Measurements from ENCODE around the gene SPATA6L. TPM values are rescaled to one million over a fixed set of nuclear protein-coding genes. Genes with fewer than 3 reads are reported as not detected.

Gene SPATA6L
- total RNA-seq, 1 donor from 2014 or later, result 0.53 TPM

DNA sequence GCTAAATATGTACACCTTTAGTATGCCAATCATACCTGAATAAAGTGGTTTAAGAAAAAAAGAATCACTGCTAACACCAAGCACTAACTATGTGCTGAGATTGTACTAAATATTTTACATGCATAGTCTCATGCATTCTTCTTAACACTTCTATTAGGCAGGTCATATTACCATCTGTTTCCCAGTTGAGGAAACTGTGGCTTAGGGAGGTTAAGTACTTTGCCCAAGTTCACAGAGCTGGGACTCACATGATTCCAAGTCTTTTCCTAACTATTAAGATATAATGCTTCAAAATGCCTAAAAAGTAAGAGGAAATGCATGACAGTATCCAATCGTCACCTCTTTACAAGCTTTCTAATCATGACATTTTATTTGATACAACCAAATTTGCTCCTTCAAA is 73.4 kb downstream of the SPATA6L start:
- intact Hi-C loops (cut with micrococcal nuclease), result no loop called here
- no peak for ATAC-seq (ENCODE audit: low read depth)
- CTCF ChIA-PET, result no interaction called here

GRCh38 chr9:4592295-4592694 is 74.0 kb downstream of the SPATA6L start:
- intact Hi-C loops (cut with micrococcal nuclease), result no loop called here
- ChIA-PET CTCF (no interaction called here), POLR2A (no interaction called here)
- TF ChIP-seq, protein P1, sequence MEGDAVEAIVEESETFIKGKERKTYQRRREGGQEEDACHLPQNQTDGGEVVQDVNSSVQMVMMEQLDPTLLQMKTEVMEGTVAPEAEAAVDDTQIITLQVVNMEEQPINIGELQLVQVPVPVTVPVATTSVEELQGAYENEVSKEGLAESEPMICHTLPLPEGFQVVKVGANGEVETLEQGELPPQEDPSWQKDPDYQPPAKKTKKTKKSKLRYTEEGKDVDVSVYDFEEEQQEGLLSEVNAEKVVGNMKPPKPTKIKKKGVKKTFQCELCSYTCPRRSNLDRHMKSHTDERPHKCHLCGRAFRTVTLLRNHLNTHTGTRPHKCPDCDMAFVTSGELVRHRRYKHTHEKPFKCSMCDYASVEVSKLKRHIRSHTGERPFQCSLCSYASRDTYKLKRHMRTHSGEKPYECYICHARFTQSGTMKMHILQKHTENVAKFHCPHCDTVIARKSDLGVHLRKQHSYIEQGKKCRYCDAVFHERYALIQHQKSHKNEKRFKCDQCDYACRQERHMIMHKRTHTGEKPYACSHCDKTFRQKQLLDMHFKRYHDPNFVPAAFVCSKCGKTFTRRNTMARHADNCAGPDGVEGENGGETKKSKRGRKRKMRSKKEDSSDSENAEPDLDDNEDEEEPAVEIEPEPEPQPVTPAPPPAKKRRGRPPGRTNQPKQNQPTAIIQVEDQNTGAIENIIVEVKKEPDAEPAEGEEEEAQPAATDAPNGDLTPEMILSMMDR (IDR thresholded peaks at IDR 0.05), result no peak
- Mint-ChIP-seq H3K27ac (no peak overlapping the region), H3K4me3 (no peak overlapping the region), H3K27me3 (peaks cover 6% of the 10 kb centered on the region), H3K4me1 (peaks cover 5% of the 10 kb centered on the region), H3K9me3 (no peaks in the 10 kb centered on the region), H3K36me3 (ENCODE audit: low read depth) (no peaks in the 10 kb centered on the region)
- ATAC-seq (ENCODE audit: low read depth) (no peak), DNase-seq (no peak)

More for the DNA sequence above, 73.4 kb downstream of the SPATA6L start:
- Mint-ChIP-seq H3K27ac (no peak overlapping the region), H3K9me3 (no peaks in the 10 kb centered on the region), H3K36me3 (ENCODE audit: low read depth) (no peaks in the 10 kb centered on the region), H3K4me1 (peaks cover 5% of the 10 kb centered on the region), H3K27me3 (peaks cover 6% of the 10 kb centered on the region), H3K4me3 (no peak overlapping the region)
- TF ChIP-seq, protein P1 (IDR thresholded peaks at IDR 0.05), result no peak
- POLR2A ChIA-PET, result no interaction called here
- DNase-seq, result no peak

GRCh38 chr9:4591123-4591500 is 75.2 kb downstream of the SPATA6L start:
- TF ChIP-seq, protein P1 (IDR thresholded peaks at IDR 0.05), result no peak
- no peaks in the 10 kb centered on the region for H3K9me3 Mint-ChIP-seq
- H3K27me3 Mint-ChIP-seq, result peaks cover 6% of the 10 kb centered on the region
- intact Hi-C loops (cut with micrococcal nuclease), result no loop called here
- no peaks in the 10 kb centered on the region for H3K4me1 Mint-ChIP-seq
- no peak overlapping the region for H3K4me3 Mint-ChIP-seq
- POLR2A ChIA-PET, result no interaction called here
- no peaks in the 10 kb centered on the region for H3K36me3 Mint-ChIP-seq (ENCODE audit: low read depth)
- no peak overlapping the region for H3K27ac Mint-ChIP-seq
- CTCF ChIA-PET, result no interaction called here
- DNase-seq, result no peak
- ATAC-seq (ENCODE audit: low read depth), result no peak

DNA sequence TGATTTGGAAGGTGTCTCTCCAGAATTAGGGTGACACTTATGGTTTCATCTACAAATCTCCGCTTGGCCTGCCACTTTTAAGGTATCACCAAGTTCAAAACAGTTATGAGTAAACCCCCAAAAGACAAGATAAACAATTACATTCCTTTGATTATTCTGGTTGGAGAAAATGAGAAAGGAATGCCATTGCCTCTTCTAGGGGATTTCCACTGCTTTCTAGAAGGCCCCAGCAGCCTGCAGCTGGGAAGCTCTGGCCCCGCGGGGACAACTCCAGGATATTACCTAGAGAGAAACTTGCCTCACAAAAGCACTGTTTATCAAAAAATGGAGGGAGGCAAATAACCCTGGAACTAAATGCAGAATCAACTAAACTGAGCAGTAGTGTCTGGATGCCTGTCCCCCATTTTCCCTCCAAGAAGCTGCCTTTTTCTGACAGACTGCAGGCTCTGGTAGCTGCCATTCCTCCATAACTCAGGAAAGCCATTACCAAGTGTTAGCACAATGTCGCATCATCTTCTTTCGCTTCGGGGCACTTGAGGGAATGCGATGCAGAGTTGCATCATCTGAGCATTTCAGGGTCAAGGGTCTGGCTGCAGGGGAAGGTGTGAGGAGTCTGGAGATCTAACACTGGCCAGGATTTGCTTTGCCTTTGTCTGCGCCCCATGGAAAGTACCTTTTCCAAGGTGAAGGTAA is 75.7 kb downstream of the SPATA6L start:
- CTCF ChIA-PET, result no interaction called here
- no peaks in the 10 kb centered on the region for H3K4me1 Mint-ChIP-seq
- POLR2A ChIA-PET, result no interaction called here

DNA sequence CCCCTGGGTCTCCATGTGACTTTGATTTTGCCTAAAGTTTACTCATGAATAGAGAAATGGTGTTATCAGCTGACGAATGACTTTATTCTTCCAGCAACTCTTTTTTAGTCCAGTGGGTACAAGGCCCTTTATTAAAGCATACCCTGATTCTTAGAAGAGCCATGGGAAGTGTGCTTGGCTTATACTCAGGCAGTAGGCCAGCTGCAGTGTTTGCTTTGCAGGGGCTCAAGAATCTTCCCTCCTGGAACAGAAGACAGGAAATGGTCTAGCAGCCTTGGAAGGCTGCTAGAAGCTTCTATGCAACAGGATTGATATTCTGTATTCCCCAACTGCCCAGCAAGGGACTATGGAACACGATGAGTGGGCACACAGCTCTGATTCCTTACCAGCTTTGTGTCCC is 77.6 kb downstream of the SPATA6L start:
- Mint-ChIP-seq H3K4me3 (no peak overlapping the region), H3K27me3 (peaks cover 1% of the 10 kb centered on the region), H3K36me3 (ENCODE audit: low read depth) (no peaks in the 10 kb centered on the region), H3K27ac (no peak overlapping the region), H3K4me1 (no peaks in the 10 kb centered on the region), H3K9me3 (no peaks in the 10 kb centered on the region)
- TF ChIP-seq, protein P1 (IDR thresholded peaks at IDR 0.05), result no peak
- DNase-seq, result no peak
- no peak for ATAC-seq (ENCODE audit: low read depth)
- intact Hi-C loops (cut with micrococcal nuclease), result no loop called here
- ChIA-PET CTCF (no interaction called here), POLR2A (interaction anchor here (0.7 kb wide), 1 partner anchor 12 kb away, joined by 7 read pairs; no protein-coding TSS in a partner anchor)

More for the DNA sequence above, 75.7 kb downstream of the SPATA6L start:
- no peak overlapping the region for H3K4me3 Mint-ChIP-seq
- H3K27ac Mint-ChIP-seq, result no peak overlapping the region
- TF ChIP-seq, protein P1 (IDR thresholded peaks at IDR 0.05), result no peak
- H3K27me3 Mint-ChIP-seq, result peaks cover 6% of the 10 kb centered on the region
- H3K9me3 Mint-ChIP-seq, result no peaks in the 10 kb centered on the region
- no peak for DNase-seq
- intact Hi-C loops (cut with micrococcal nuclease), result no loop called here
- ATAC-seq (ENCODE audit: low read depth), result no peak
- no peaks in the 10 kb centered on the region for H3K36me3 Mint-ChIP-seq (ENCODE audit: low read depth)
